Measurements from ENCODE around the gene SKIC8.

DNA sequence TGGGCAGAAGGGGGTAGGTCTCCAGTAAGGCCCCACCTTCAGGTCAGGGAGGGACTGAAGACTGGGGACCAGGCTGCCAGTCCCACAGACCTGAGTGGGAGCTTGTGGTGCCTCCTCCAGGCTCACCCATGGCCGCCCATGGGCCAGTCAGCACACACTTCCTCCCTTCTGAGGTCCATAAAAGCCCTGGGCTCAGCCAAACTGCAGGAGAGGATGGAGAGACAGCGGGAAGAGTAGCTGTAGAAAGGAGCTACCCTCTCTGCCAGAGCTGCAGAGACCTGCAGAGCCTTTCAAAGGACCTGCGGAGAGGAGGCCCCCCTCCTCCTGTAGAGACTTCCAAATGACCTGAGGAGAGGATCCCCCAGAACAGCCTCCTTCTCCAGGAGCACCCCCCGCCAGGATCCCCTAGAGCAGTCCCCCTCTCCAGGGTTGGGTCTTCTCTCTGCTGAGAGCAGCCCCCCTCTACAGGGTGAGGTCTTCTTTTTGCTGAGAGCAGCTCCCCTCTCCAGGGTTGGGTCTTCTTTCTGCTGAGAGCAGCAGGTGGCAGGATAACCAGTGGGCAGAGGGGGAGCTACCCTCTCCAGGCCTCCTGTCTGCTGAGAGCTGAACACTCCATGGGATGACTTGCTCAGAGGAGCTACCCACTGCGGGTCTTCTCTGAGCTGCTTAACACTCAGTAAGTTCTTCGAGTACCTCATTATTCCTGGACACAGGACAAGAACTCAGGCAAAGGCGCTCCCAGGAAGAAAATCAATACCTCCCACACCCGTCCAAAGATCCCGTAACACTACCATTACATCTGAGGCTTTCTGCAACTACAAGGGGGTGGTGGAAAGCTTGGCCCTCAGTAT lies 5.0 kb upstream of the SKIC8 start:
- TF ChIP-seq, protein P1, sequence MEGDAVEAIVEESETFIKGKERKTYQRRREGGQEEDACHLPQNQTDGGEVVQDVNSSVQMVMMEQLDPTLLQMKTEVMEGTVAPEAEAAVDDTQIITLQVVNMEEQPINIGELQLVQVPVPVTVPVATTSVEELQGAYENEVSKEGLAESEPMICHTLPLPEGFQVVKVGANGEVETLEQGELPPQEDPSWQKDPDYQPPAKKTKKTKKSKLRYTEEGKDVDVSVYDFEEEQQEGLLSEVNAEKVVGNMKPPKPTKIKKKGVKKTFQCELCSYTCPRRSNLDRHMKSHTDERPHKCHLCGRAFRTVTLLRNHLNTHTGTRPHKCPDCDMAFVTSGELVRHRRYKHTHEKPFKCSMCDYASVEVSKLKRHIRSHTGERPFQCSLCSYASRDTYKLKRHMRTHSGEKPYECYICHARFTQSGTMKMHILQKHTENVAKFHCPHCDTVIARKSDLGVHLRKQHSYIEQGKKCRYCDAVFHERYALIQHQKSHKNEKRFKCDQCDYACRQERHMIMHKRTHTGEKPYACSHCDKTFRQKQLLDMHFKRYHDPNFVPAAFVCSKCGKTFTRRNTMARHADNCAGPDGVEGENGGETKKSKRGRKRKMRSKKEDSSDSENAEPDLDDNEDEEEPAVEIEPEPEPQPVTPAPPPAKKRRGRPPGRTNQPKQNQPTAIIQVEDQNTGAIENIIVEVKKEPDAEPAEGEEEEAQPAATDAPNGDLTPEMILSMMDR (IDR thresholded peaks at IDR 0.05; ENCODE audit: poor library complexity) = no peak
- no peak for TF ChIP-seq EZH2 (IDR thresholded peaks at IDR 0.05; ENCODE audit: borderline replicate concordance)

Measured in hepatocyte (in vitro differentiated cells).